Islet of Langerhans (tissue), 1 donor: ENCODE data around the gene SCYGR2.

ENCODE experiments used
- FAIRE-seq: peaks from one replicate; lab custom pipeline; 2011; peaks lifted over from hg19 to GRCh38; lab: Jason Lieb, UNC

The SCYGR2 gene

GRCh38 chr2:227613272-227613660 lies 14.6 kb downstream of the SCYGR2 start:
- no peak for FAIRE-seq

- FAIRE-seq: no peak
Observed at GRCh38 chr2:227614246-227614645, 15.6 kb downstream of the SCYGR2 start.

GRCh38 chr2:227614740-227615139 lies 16.0 kb downstream of the SCYGR2 start, which contains the start of gene SCYGR3:
Gene SCYGR3, minus strand, starts transcription at chr2:227614840. Its CDS starts 0 bp downstream, at chr2:227614840.
- no peak for FAIRE-seq

- FAIRE-seq: no peak
Observed at GRCh38 chr2:227615181-227615580, 16.5 kb downstream of the SCYGR2 start.

- no peak for FAIRE-seq
Observed at GRCh38 chr2:227615906-227616305, 17.2 kb downstream of the SCYGR2 start.

- no peak for FAIRE-seq
Observed at GRCh38 chr2:227616631-227617030, 17.9 kb downstream of the SCYGR2 start.

GRCh38 chr2:227617316-227618230 lies 18.9 kb downstream of the SCYGR2 start, which contains the start of gene SCYGR4:
Gene SCYGR4, plus strand, starts transcription at chr2:227617498. Its CDS starts 0 bp downstream, at chr2:227617498.
- FAIRE-seq: no peak

- FAIRE-seq: no peak
Observed at GRCh38 chr2:227623226-227623625, 24.5 kb downstream of the SCYGR2 start.

- no peak for FAIRE-seq
Observed at GRCh38 chr2:227625420-227625819, 26.7 kb downstream of the SCYGR2 start.

GRCh38 chr2:227626580-227627151 lies 28.0 kb downstream of the SCYGR2 start:
- FAIRE-seq: no peak

- no peak for FAIRE-seq
Observed at GRCh38 chr2:227627769-227628168, 29.1 kb downstream of the SCYGR2 start.

GRCh38 chr2:227629435-227629834 lies 30.7 kb downstream of the SCYGR2 start:
- no peak for FAIRE-seq

- FAIRE-seq: no peak
Observed at GRCh38 chr2:227630322-227630721, 31.6 kb downstream of the SCYGR2 start.

GRCh38 chr2:227632827-227633226 lies 34.1 kb downstream of the SCYGR2 start:
- FAIRE-seq: no peak

- no peak for FAIRE-seq
Observed at GRCh38 chr2:227634201-227634600, 35.5 kb downstream of the SCYGR2 start.

GRCh38 chr2:227642656-227643055 lies 44.0 kb downstream of the SCYGR2 start:
- FAIRE-seq: no peak

- FAIRE-seq: no peak
Observed at GRCh38 chr2:227643990-227644551, 45.4 kb downstream of the SCYGR2 start.
